ENCODE results near the gene RSAD2. TPM values are rescaled to one million over a fixed set of nuclear protein-coding genes. Genes with fewer than 3 reads are reported as not detected.

RSAD2 gene
- total RNA-seq, 1 donor from 2014 or later = 34.2 TPM

- intact Hi-C loops (cut with micrococcal nuclease) = loop anchor here (2.0 kb wide), 2 partner anchors 17 to 53 kb away; partner anchors contain the start of gene RNF144A
Observed at GRCh38 chr2:6863792-6864191, 13.8 kb upstream of the RSAD2 start.

- intact Hi-C loops (cut with micrococcal nuclease) = loop anchor here (2.0 kb wide), 2 partner anchors 17 to 53 kb away; partner anchors contain the start of gene RNF144A
Observed at GRCh38 chr2:6864231-6864754, 13.3 kb upstream of the RSAD2 start.

GRCh38 chr2:6864923-6865345 lies 12.6 kb upstream of the RSAD2 start:
- intact Hi-C loops (cut with micrococcal nuclease) = loop anchor here (1.0 to 2.0 kb wide), 4 partner anchors 12 to 52 kb away; partner anchors contain the start of genes RNF144A and RSAD2

GRCh38 chr2:6865346-6866274 lies 12.0 kb upstream of the RSAD2 start, which contains the start of gene CMPK2:
Gene CMPK2, minus strand, starts transcription at chr2:6865907. Its CDS starts 211 bp downstream, at chr2:6865696.
- intact Hi-C loops (cut with micrococcal nuclease) = loop anchor here (1.0 to 2.0 kb wide), 6 partner anchors 12 to 51 kb away; partner anchors contain the start of genes RNF144A and RSAD2

- intact Hi-C loops (cut with micrococcal nuclease) = loop anchor here (1.0 to 2.0 kb wide), 2 partner anchors 40 to 43 kb away; no protein-coding TSS in a partner anchor
Observed at GRCh38 chr2:6866275-6866671, 11.3 kb upstream of the RSAD2 start.

- intact Hi-C loops (cut with micrococcal nuclease) = loop anchor here (1.0 to 2.0 kb wide), 2 partner anchors 41 to 42 kb away; no protein-coding TSS in a partner anchor
Observed at GRCh38 chr2:6866982-6867381, 10.6 kb upstream of the RSAD2 start.

GRCh38 chr2:6872394-6872793 lies 5.2 kb upstream of the RSAD2 start:
- intact Hi-C loops (cut with micrococcal nuclease) = loop anchor here (10.0 kb wide), 1 partner anchor 1812 kb away; the partner anchor contains the start of gene ID2

- intact Hi-C loops (cut with micrococcal nuclease) = loop anchor here (10.0 kb wide), 1 partner anchor 1811 kb away; the partner anchor contains the start of gene ID2
Observed at GRCh38 chr2:6874032-6874431, 3.5 kb upstream of the RSAD2 start.

GRCh38 chr2:6876309-6876708 lies 1.3 kb upstream of the RSAD2 start:
- intact Hi-C loops (cut with micrococcal nuclease) = loop anchor here (10.0 kb wide), 1 partner anchor 1808 kb away; the partner anchor contains the start of gene ID2

GRCh38 chr2:6878549-6878948 lies 972 bp downstream of the RSAD2 start:
- intact Hi-C loops (cut with micrococcal nuclease) = loop anchor here (10.0 kb wide), 1 partner anchor 1806 kb away; the partner anchor contains the start of gene ID2

- intact Hi-C loops (cut with micrococcal nuclease) = loop anchor here (10.0 kb wide), 1 partner anchor 1806 kb away; the partner anchor contains the start of gene ID2
Observed at GRCh38 chr2:6879011-6879410, 1.4 kb downstream of the RSAD2 start.

- intact Hi-C loops (cut with micrococcal nuclease) = no loop called here
Observed at GRCh38 chr2:6880200-6880733, 2.7 kb downstream of the RSAD2 start.

GRCh38 chr2:6881046-6881445 lies 3.5 kb downstream of the RSAD2 start:
- intact Hi-C loops (cut with micrococcal nuclease) = no loop called here

- intact Hi-C loops (cut with micrococcal nuclease) = no loop called here
Observed at GRCh38 chr2:6881516-6881915, 3.9 kb downstream of the RSAD2 start.

GRCh38 chr2:6883448-6884122 lies 6.0 kb downstream of the RSAD2 start:
- intact Hi-C loops (cut with micrococcal nuclease) = no loop called here

- intact Hi-C loops (cut with micrococcal nuclease) = no loop called here
Observed at GRCh38 chr2:6885551-6885950, 8.0 kb downstream of the RSAD2 start.

- intact Hi-C loops (cut with micrococcal nuclease) = no loop called here
Observed at GRCh38 chr2:6885968-6886367, 8.4 kb downstream of the RSAD2 start.

GRCh38 chr2:6887751-6888192 lies 10.2 kb downstream of the RSAD2 start:
- intact Hi-C loops (cut with micrococcal nuclease) = no loop called here

- intact Hi-C loops (cut with micrococcal nuclease) = no loop called here
Observed at GRCh38 chr2:6888724-6889123, 11.1 kb downstream of the RSAD2 start.

- intact Hi-C loops (cut with micrococcal nuclease) = no loop called here
Observed at GRCh38 chr2:6893876-6894482, 16.4 kb downstream of the RSAD2 start.
